Measurements from ENCODE around the gene ACSBG1.

ACSBG1 gene, protein sequence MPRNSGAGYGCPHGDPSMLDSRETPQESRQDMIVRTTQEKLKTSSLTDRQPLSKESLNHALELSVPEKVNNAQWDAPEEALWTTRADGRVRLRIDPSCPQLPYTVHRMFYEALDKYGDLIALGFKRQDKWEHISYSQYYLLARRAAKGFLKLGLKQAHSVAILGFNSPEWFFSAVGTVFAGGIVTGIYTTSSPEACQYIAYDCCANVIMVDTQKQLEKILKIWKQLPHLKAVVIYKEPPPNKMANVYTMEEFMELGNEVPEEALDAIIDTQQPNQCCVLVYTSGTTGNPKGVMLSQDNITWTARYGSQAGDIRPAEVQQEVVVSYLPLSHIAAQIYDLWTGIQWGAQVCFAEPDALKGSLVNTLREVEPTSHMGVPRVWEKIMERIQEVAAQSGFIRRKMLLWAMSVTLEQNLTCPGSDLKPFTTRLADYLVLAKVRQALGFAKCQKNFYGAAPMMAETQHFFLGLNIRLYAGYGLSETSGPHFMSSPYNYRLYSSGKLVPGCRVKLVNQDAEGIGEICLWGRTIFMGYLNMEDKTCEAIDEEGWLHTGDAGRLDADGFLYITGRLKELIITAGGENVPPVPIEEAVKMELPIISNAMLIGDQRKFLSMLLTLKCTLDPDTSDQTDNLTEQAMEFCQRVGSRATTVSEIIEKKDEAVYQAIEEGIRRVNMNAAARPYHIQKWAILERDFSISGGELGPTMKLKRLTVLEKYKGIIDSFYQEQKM

GRCh38 chr15:78234515-78235040 lies at the start of gene ACSBG1:
Gene ACSBG1, minus strand, starts transcription at chr15:78234565. Its CDS starts 64 bp downstream, at chr15:78234501.
- FAIRE-seq, result no peak

DNA sequence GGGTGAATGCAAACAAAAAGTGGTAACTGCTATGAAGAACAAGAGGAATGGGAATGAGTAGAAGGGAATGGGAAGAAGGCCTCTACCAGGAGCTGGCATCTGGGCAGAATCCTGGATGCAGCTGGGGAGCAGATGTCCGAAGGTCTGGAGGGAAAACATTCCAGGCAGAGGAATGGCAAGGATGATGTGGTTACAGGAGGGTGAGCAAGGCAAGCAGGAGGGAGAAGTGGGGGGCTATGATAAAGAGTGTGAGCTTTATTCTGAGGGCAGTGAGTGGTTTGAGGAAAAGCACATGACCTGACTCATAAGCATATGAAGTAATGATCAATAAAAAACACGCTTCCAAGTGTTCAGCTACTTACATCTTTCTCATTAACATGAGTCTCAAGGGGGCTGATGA lies 48.0 kb upstream of the ACSBG1 start:
- no peak for FAIRE-seq

GRCh38 chr15:78280319-78281072 lies 46.1 kb upstream of the ACSBG1 start:
- FAIRE-seq, result no peak

GRCh38 chr15:78276064-78276943 lies 41.9 kb upstream of the ACSBG1 start:
- no peak for FAIRE-seq

- no peak for FAIRE-seq
These were observed 40.6 kb upstream of the ACSBG1 start for GRCh38 chr15:78274994-78275393.

- no peak for FAIRE-seq
These were observed 38.4 kb upstream of the ACSBG1 start for GRCh38 chr15:78272776-78273175.

DNA sequence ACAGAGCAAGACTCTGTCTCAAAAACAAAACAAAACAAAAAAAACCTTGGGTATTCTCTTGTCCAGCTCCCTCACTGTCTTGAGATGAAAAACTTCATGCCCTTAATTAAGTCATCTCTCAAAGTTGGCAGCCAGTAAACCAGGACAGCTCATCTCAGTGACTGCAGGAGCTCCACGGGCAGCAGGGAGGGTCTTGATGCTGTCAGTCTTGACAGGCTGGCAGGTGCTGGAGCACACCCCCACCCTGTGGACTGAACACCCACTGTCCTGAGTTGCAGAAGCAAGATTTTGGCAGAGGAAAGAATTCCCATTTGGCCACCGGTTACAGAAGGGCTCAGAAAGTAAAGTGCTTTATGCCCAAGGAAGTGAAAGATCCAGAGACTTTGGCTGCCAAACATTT lies 38.0 kb upstream of the ACSBG1 start:
- FAIRE-seq, result no peak

DNA sequence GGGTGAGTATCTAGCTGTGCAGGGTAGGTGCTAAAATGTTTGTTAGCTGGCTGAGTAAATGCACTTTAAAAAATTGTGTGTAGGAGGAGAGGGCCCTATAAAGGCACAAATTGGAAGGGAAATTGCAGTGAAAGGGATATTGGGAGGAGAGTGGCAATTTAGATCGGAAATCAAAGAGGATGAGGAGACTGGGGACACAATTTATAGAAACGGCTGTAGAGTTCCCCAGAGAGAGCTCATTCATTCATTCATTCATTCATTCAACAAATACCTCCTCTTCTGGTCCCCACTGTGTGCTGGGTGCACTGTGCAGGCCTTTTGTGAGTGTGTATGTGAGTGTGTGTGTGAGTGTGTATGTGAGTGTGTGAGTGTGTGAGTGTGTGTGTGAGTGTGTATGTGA lies 32.4 kb upstream of the ACSBG1 start:
- FAIRE-seq, result no peak

DNA sequence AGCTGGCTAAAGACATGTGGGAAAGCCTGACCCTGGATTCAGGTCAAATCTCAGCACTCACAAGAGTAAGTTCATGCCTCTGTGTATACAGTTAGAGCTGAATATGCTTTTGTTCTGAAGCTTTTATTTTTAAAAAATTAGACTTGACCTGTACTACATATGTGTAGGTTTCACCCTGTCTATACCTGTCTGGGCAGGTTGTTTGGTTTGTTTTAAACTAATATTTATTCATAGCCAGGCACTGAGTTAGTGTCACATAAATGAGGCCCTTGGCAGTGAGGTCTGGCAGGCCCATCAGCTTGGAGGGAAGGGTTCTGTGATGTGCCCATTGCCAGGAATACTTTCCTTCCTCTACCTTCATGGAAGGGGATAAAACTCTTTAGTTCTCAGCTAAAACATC lies 31.9 kb upstream of the ACSBG1 start:
- FAIRE-seq, result no peak

DNA sequence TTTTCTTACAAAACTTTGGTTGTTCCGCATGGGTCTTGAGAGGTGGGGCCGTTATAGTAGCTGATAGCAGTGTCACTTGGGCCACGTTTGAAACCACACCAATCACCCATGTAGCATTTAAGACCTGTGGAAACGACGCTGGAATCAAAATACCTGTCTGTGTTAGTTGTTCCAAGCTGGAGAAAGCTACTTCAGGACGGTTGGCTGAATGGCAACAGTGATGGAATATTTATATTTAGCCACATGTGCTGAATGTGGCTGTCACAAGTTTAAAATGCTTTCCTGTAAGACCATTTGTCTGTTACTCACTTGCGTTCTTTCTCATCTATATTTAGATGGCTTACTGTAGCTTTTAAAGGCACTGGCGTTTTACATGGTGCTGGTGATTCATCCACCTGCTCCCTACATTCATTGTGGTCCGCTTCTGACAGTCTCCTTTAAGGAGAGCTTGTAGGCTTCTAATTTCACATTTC lies 31.4 kb upstream of the ACSBG1 start:
- FAIRE-seq, result no peak

- FAIRE-seq, result no peak
These were observed 30.7 kb upstream of the ACSBG1 start for GRCh38 chr15:78265137-78265460.

- no peak for FAIRE-seq
These were observed 30.2 kb upstream of the ACSBG1 start, which contains the start of gene DNAJA4 for GRCh38 chr15:78264304-78265136. Gene DNAJA4, plus strand, starts transcription at chr15:78264562. Its CDS starts 202 bp downstream, at chr15:78264764.

- no peak for FAIRE-seq
These were observed 29.5 kb upstream of the ACSBG1 start for GRCh38 chr15:78263907-78264303.

DNA sequence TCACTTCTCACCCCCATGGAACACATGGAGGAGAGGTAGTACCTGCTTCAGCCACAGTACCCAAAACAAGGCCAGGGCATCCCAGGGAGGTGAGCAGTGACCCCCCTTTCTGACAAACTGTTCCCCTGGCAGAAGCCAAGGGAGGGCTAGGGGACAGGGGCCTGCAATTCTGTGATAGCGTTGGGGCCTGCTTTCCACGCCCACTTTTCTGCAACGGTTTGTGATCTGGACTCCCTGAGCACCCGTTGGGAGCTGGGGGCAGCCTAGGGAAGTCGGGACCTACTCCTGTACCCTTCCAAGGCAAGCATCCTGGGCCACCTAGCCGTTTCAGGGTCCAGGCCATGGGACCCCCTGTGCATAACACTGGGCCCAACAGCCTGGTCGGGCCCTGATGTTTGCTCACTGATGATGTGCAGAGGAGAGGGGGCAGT lies 29.0 kb upstream of the ACSBG1 start:
- no peak for FAIRE-seq

DNA sequence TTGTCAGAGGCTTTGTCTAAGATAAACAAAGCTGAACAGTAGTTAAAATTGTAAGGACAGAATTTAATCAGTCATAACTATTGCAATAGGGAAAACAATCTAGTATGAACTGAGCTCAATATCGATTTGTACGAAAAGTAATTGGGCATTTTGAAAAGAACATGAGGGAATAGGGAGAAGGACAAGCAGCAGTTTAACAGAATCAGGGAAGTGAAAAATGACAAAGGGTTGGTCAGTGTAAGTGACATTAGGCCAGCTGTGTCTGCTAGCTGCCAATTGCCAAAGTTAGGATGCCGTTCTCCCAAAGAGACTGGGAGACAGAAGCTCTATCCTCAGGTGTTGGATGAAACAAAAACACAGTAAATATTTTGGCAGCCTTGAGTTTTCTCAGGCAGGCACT lies 26.7 kb upstream of the ACSBG1 start:
- FAIRE-seq, result no peak

- FAIRE-seq, result no peak
These were observed 26.1 kb upstream of the ACSBG1 start for GRCh38 chr15:78260489-78260888.

- FAIRE-seq, result no peak
These were observed 24.9 kb upstream of the ACSBG1 start for GRCh38 chr15:78259232-78259631.

GRCh38 chr15:78257681-78258080 lies 23.3 kb upstream of the ACSBG1 start:
- no peak for FAIRE-seq

- no peak for FAIRE-seq
These were observed 21.7 kb upstream of the ACSBG1 start for GRCh38 chr15:78256044-78256437.

GRCh38 chr15:78255421-78256043 lies 21.2 kb upstream of the ACSBG1 start:
- FAIRE-seq, result no peak

- no peak for FAIRE-seq
These were observed 16.8 kb upstream of the ACSBG1 start for GRCh38 chr15:78251136-78251535.

All from endometrium (tissue), 2 donors.